Ovary (tissue), 9 donors: ENCODE results near the gene ADAMTS6. TPM values are rescaled to one million over a fixed set of nuclear protein-coding genes. Genes with fewer than 3 reads are reported as not detected.

Experiments
- DNase-seq, 5 donors: peaks; one replicate each; pipeline ENCODE4 v3.0.0-alpha.2; 2019 to 2020
- H3K27ac ChIP-seq, 2 donors: fragments of 200-600 bp; one replicate each; pipeline versions ENCODE4 v1.5.1 to v1.8.0; 2019 to 2022
- H3K27me3 ChIP-seq: fragments of 200-600 bp; one replicate; pipeline ENCODE4 v1.8.0; 2022
- H3K36me3 ChIP-seq: fragments of 200-600 bp; sonication (generic); one replicate; pipeline ENCODE4 v1.5.1; 2019
- H3K4me1 ChIP-seq: one replicate; pipeline ENCODE4 v1.8.1; 2013; ENCODE audit warnings: mild to moderate bottlenecking, moderate library complexity; ENCODE audit not compliant: insufficient read depth
- H3K4me3 ChIP-seq: fragments of 200-600 bp; sonication (generic); one replicate; pipeline ENCODE4 v1.5.1; 2017
- H3K9me3 ChIP-seq, 2 donors: fragments of 200-600 bp in 1 of 2; sonication (generic) in 1 of 2; one replicate each; pipeline versions ENCODE4 v1.5.1 to v1.8.1; 2013 to 2019; ENCODE audit warnings: mild to moderate bottlenecking in 1 of 2, moderate library complexity in 1 of 2
- EP300 ChIP-seq: sonication (generic); formaldehyde crosslinking; IDR thresholded peaks from one replicate; pipeline ENCODE4 v1.6.1; 2017; ENCODE audit warnings: antibody characterized with exemption
- POLR2A ChIP-seq: fragments of 450-650 bp; IDR thresholded peaks from one replicate; pipeline ENCODE4 v1.6.1; 2017; ENCODE audit warnings: antibody characterized with exemption, mild to moderate bottlenecking, moderate library complexity
- WGBS, 3 donors: extraction: QIAGEN DNeasy Blood & Tissue Kit in 1 of 3; methylation state at CpG; one replicate each; pipeline versions ENCODE4 v1.1.5 to v1.1.7; 2013 to 2017; 5-methylcytosine and 5-hydroxymethylcytosine counted together
- intact Hi-C, 4 donors: fragments of 100-400 bp; cut with DNase I; formaldehyde crosslinking; loops; one replicate each; pipeline versions ENCODE4 v1.11.0 to v1.15.1; 2022 to 2023
- polyA plus RNA-seq, 2 donors: library from polyadenylated mRNA; stranded (reverse); fragments of 200-250 nt in 1 of 2; fragments of 350-450 nt in 1 of 2; fragmentation: Illumina TruSeq in 1 of 2; extraction: RNeasy Lipid Tissue Mini Kit (QIAGEN cat#74804) in 1 of 2; gene quantifications; one replicate each; pipeline ENCODE4 v1.2.3, GENCODE V29; 2013 to 2014
- total RNA-seq, 7 donors: library from RNA; depleted of rRNA in 2 of 7; stranded (reverse); fragments of >200 nt in 2 of 7; fragmentation: NEBNext Ultra II Directional in 3 of 7; extraction: Animal tissue kit (Norgen Biotek cat#: 25700) in 3 of 7; gene quantifications; one replicate each; pipeline versions ENCODE4 v1.1.0 to v1.2.4, GENCODE V29; 2016 to 2023
- TF ChIP-seq, protein P1 (sequence below), 3 donors: fragments of 450-650 bp in 2 of 3; fragments of 200-600 bp in 1 of 3; IDR thresholded peaks; one replicate each; pipeline versions ENCODE4 v1.5.1 to v1.8.0; 2016 to 2022; ENCODE audit warnings: antibody characterized with exemption in 3 of 3, mild to moderate bottlenecking in 1 of 3
- donor health status: DM: no; HTN: no; CAD: no; lungs with moderate emphysema.
- donor health status: DM: no; HTN: no; CAD: no.
- donor health status: Bipolar disorder and iron deficiency.
- donor health status: DM: yes; HTN: yes; CAD: no.
- donor health status: DM: no; HTN: no; CAD: no.
- donor health status: DM: yes; HTN: yes; CAD: no.

The ADAMTS6 gene
- total and polyA plus RNA-seq, 9 donors, result 0.96 to 7.2 (median 2.2) TPM

DNA sequence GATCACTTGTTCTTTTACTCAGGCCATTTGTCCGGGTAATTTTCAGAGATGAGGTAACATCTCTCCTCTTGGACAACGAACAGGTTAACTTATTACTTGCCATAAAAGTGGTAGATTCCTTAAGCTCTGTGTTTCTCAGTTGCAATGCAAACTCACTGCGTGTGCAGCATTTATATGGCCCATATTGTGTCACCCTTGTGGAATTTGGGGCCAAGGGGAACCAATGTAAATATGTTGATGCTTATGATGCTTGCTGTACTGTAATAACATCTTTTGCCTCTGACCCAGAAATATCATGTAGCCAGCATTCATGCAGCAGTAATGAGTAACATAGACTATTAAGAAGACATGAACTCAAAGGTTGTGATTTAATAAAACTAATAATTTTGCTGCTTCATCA is 175.8 kb downstream of the ADAMTS6 start:
- Histone ChIP-seq H3K27me3 (no peaks in the 10 kb centered on the region), H3K4me1 (no peaks in the 10 kb centered on the region), H3K27ac (no peak overlapping the region), H3K9me3 (no peaks in the 10 kb centered on the region), H3K36me3 (no peaks in the 10 kb centered on the region), H3K4me3 (no peak overlapping the region)
- TF ChIP-seq, protein P1, sequence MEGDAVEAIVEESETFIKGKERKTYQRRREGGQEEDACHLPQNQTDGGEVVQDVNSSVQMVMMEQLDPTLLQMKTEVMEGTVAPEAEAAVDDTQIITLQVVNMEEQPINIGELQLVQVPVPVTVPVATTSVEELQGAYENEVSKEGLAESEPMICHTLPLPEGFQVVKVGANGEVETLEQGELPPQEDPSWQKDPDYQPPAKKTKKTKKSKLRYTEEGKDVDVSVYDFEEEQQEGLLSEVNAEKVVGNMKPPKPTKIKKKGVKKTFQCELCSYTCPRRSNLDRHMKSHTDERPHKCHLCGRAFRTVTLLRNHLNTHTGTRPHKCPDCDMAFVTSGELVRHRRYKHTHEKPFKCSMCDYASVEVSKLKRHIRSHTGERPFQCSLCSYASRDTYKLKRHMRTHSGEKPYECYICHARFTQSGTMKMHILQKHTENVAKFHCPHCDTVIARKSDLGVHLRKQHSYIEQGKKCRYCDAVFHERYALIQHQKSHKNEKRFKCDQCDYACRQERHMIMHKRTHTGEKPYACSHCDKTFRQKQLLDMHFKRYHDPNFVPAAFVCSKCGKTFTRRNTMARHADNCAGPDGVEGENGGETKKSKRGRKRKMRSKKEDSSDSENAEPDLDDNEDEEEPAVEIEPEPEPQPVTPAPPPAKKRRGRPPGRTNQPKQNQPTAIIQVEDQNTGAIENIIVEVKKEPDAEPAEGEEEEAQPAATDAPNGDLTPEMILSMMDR (IDR thresholded peaks at IDR 0.05), result no peak
- TF ChIP-seq POLR2A (no peak), EP300 (no peak)
- DNase-seq, result no peak
- intact Hi-C loops, result no loop called here
- 60 to 75% (median 74%) methylated on average over 3 of the region's 3 CpGs for WGBS, 3 donors

DNA sequence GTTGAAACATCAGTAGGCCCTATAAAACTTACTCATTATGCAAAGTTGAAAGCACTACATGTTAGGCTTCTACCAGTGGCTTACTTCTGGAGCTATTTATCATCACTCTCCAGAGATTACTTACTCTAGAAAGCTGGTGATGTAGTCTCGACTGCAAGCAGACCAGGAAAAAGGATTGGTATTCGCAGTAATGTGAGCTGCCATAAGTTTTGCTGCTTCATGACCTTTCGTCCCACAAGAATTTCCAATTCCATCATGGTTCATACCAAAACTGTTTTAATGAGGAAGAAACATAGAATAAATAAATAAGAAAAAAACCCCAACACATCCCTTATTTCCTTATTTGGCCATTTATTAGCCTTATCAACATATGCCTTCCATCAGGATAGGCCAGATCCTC is 181.9 kb downstream of the ADAMTS6 start:
- no peak for DNase-seq
- WGBS, 3 donors, result 79 to 85% (median 81%) methylated on average over 3 of the region's 3 CpGs
- H3K27ac ChIP-seq, result no peak overlapping the region
- intact Hi-C loops, result no loop called here
- TF ChIP-seq EP300 (no peak), POLR2A (no peak)
- TF ChIP-seq, protein P1 (IDR thresholded peaks at IDR 0.05), result no peak
- H3K4me3 ChIP-seq, result no peak overlapping the region
- H3K27me3 ChIP-seq, result no peaks in the 10 kb centered on the region
- H3K4me1 ChIP-seq, result no peaks in the 10 kb centered on the region
- H3K9me3 ChIP-seq, result no peaks in the 10 kb centered on the region
- H3K36me3 ChIP-seq, result no peaks in the 10 kb centered on the region

DNA sequence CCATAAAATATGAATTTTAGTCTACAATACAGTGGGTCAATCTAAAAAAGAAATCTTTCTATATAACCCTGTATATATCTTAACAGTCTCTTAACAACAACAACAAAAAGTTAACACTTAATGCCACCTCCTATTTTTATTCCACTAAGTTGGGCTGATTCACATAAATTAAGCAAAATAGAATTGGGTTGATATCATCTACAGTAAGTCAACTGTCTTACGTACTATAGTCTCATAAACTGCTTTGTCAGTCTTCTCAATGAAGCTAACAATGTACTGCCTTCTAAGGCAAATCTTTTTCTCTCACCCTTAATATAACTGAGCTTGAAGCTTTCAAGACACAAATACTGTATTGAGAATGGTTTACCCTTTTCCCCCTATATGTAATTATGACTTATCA is 185.7 kb downstream of the ADAMTS6 start:
- TF ChIP-seq, protein P1 (IDR thresholded peaks at IDR 0.05), result no peak
- no peak for TF ChIP-seq EP300
- no peak for TF ChIP-seq POLR2A
- Histone ChIP-seq H3K36me3 (no peaks in the 10 kb centered on the region), H3K27ac (no peak overlapping the region), H3K9me3 (no peaks in the 10 kb centered on the region), H3K4me3 (no peak overlapping the region), H3K4me1 (peaks cover 1% of the 10 kb centered on the region), H3K27me3 (no peaks in the 10 kb centered on the region)
- 93 to 98% (median 98%) methylated on average over 1 of the region's 1 CpG for WGBS, 3 donors
- no peak for DNase-seq
- intact Hi-C loops, result no loop called here

DNA sequence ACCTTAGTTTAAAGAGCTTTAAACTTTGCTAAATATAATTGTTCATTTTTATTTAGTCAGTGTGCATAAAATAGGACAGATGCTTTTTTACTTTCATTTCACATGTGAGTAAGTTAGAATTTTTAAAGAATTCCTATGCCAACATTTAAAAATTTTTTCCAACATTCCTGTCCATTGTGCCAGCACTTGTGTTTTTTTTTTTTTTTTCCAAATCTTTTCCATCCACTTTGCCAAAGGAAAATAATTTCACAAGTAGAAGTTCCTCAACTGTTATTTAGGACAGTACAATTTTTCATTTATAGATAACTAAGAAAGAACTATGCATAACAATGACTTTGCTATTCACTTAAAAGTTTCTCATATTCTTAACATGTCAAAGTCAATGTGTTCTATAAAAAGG is 189.5 kb downstream of the ADAMTS6 start:
- no peak overlapping the region for H3K27ac ChIP-seq
- intact Hi-C loops, result no loop called here
- TF ChIP-seq EP300 (no peak), POLR2A (no peak)
- TF ChIP-seq, protein P1 (IDR thresholded peaks at IDR 0.05), result no peak

DNA sequence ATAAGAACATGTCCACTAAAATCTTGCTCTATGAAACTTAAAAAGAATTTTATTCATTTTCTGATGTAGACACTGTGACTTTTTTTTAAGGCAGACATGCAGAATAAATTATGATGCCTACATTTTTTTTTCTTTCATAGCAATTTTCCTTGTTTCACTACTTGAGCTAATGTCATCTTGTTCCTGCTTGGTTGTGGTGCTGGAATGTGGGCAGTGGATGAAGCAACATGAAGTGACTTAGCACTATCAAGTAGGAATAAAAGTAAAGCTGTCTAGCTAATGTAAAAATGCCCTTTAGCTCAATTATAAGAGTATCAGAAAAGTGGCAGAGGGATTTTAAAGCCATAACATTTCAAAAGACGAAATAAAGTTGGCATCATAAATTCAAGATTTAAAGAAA is 191.0 kb downstream of the ADAMTS6 start:
- 77 to 94% (median 93%) methylated on average over 1 of the region's 1 CpG for WGBS, 3 donors
- DNase-seq, result no peak
- Histone ChIP-seq H3K4me3 (no peak overlapping the region), H3K4me1 (peaks cover 3% of the 10 kb centered on the region), H3K27ac (no peak overlapping the region), H3K9me3 (no peaks in the 10 kb centered on the region), H3K36me3 (no peaks in the 10 kb centered on the region), H3K27me3 (no peaks in the 10 kb centered on the region)
- intact Hi-C loops, result no loop called here
- TF ChIP-seq POLR2A (no peak), EP300 (no peak)
- TF ChIP-seq, protein P1 (IDR thresholded peaks at IDR 0.05), result no peak

More for the DNA sequence above, 189.5 kb downstream of the ADAMTS6 start:
- no peak for DNase-seq
- Histone ChIP-seq H3K4me3 (no peak overlapping the region), H3K36me3 (no peaks in the 10 kb centered on the region), H3K27me3 (no peaks in the 10 kb centered on the region), H3K4me1 (peaks cover 3% of the 10 kb centered on the region), H3K9me3 (no peaks in the 10 kb centered on the region)
